GM18870 (cell line): ENCODE data around the gene PDE11A.
"Not testable (repeated sequence)": the region's sequence is repeated elsewhere in the genome, so short reads cannot be mapped to it uniquely, and the experiment has no call there.

ENCODE experiments used
- ATAC-seq: cut with Tn5 transposase; IDR thresholded peaks from one replicate; pipeline ENCODE4 v1.9.1; 2021; ENCODE audit warnings: moderate library complexity; ENCODE audit not compliant: unreplicated experiment

The PDE11A gene

DNA sequence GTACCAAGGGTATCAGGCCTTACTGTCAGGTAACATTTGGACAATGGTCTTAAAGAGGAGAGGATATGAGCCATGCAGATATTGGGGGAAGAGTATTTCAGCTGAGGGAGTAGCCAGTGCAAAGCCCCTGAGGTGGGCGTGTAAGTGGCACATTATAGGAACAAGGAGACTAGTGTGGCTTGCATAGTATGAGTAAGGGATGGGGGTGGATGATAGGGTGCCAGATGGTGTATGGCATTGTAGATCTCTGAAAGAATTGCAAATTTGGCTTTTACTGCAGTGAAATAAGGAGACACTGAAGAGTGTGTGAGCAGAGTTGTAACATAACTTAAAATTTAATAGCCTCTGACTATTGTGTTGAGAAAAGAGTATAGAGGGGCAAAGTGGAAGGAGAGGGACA, 244.0 kb downstream of the PDE11A start:
- ATAC-seq: no peak

DNA sequence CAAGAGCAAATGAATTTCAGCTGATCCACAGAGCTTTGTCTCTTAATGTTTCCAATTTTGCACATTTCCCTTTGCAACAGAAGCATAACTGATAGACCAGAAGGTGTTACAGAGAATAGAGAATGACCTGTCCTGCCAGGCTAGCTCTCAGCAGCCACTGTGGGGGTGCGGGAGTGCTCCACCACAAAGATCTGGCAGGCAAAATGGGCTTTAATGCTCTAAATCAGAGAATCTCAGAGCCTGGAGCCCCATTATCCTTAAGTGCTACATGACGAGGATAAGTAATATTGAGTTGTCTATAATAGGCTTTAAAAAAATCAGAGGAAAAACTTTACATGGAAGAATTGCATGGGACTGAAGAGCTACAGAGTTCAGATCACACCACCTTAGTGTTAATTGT, 245.7 kb downstream of the PDE11A start:
- ATAC-seq: no peak

DNA sequence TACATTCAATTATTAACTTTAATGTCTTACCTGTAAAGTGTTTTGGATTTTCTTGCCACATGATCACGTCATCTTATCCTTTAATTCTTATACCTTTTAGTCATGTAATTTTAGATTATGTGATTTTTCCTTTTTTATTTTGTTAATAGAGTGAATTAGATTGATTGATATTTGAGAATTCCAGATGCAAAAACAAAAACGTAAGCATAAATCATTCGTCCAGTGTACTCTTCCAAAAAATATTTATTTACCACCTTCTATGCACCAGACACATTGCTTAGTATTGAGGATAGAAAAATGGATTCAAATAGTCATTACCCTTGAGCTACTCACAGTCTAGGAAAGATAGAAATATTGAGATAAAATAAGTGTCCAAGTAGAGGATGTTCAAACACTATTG, 249.6 kb downstream of the PDE11A start:
- ATAC-seq: no peak

DNA sequence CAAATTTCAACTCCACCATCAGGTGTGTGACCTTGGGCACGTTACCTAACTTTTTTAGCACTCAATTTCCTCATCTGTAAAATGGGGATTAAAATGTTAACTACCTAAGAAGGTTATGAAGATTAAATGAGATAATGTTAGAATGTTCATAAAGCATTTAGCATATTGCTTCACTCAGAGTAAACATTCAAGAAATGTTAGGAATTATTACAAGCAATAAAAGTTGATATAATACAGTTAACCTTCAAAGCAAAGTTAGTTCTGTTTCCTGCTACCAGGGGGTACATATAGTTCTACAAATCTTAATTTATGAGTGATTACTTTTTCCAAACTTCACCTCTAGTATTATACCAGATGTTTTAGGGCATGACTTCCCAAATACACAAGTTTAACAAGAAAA, 254.2 kb downstream of the PDE11A start:
- no peak for ATAC-seq

DNA sequence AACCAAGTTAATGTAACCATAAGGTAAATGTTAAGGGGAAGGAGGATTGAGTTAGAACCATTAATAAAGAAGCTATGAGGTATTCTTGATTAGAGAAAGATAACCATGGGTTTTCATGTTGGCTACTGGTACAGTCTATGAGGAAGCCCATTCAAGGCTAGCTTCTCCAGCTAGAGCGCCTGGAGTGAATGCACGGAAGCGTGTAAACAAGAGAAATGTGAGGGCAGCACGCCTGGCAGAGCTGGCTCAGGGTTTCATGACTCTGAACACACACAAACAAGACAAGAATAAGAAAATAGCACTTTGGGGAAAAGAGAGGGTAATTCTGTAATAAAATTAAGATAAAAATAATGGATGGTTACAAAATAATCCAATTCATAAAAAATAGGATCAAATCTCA, 255.3 kb downstream of the PDE11A start:
- no peak for ATAC-seq

DNA sequence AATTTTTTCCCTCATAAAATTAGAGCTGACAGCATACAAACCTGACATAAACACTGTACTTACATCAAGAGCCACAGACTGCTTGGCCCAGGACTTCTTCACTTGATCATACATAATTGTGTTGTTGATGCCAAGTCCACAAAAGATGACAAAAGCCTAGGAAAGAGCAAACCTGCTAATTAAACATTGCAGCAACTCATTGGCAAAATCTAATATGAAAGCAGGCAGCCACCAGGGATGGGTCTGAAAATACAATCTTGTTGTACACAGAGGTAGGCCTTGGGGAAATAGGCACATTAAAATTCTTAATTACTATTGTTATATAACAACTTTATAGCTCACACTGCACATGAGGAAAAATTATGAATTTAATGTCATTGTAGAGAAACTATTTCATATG, 255.8 kb downstream of the PDE11A start:
- ATAC-seq: no peak

DNA sequence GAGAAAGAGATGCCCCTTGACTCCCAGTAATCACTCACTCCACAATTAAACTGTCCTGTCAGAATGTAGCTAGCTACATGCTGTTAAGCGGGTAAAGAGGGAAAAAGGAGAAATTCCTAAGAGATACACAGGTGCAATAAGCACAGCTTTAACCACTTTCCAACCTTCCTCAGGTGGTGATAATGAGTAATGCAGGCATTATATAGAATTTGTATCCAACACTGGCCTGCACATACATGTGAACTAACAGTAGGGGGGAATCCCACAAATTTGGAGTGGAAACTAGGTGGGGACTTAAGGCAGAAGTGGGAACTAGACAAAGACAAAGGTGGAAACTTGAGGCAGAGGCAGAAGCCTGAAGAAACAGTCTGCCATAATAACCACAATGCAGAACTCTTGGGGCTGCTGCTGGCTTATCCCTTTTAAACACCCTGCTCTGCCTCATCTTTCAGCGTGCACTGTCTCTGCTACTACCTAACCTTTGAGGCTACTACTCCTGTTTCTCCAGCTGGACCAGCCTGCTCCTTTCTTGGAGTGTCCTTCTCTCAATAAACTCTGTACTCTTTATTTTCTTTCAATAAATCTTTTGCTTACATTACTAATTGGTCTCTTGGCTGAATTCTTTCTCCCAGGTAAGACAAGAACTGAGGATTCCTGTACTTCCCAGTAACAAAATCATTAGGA, 259.7 kb downstream of the PDE11A start:
- no peak for ATAC-seq

DNA sequence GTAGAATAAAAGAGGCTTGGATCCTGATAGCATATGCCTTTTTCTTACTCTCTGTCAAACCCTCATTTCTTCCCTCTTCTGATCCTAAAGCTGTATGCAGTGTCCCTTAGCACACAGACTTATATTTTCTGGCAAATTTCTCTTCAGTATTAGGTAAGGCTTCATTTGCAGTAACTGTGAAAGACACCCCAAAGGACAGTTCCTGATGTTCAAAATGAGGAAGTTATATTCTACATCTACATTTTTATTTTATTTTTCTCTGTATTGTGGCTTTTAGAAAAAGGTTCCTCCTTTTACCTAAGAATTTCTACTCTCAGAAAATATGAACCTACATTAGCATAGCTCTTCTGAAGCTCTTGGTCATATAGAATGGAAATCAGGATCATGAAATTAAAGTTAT, 261.7 kb downstream of the PDE11A start:
- ATAC-seq: no peak

DNA sequence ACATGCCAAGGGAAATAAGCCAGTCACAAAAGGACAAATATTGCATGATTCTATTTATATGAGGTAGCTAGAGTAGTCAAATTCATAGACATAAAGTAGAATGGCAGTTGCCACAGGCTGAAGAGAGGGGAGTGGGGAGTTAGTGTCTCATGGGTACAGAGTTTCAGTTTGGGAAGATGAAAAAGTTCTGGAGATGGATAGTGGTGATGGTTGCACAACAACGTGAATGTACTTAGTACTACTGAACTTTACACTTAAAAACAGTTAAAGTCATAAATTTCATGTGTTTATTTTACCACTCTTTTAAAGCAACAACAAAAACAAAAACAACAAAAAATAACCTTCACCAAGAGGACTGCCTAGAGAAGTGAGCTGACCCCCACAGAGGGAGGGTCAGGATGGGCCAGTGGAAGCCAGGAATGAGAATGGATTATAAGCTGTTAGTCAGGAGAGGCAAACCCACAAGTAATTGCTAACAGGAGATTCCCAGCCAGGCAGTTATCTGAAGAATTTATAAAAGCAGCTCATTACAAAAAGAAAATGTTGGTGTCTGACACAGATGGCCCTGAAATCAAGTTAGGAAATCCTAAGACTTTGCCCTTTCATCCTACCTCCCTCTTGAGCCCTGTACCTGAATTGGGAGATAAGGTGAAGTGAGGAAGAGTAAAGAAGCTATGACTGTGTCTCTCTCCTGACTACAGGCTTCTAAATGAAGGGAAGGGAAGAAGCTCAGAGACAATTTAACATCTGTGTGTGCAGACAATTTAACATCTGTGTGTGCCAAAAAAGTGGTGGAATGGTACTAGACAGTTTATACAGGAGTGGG, 263.4 kb downstream of the PDE11A start:
- ATAC-seq: no peak

DNA sequence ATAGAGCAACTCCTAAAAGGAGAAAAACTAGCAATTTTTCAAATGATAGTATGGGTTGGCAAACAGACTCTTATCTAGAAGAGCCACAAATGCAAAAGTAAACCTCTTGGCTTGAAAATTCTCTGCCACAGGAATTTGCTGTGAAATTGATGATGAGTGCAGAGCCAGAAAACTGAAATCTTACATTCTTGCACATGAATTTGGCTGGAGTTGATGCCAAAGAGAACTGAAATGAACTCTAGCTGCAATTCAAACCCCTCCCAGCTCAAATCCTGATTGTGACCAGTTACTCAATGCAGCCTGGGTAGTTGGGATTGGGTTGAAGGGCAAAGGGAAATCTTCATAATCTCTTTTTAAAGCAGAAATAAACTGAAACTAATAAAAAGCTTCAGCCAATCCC, 266.6 kb downstream of the PDE11A start:
- no peak for ATAC-seq

DNA sequence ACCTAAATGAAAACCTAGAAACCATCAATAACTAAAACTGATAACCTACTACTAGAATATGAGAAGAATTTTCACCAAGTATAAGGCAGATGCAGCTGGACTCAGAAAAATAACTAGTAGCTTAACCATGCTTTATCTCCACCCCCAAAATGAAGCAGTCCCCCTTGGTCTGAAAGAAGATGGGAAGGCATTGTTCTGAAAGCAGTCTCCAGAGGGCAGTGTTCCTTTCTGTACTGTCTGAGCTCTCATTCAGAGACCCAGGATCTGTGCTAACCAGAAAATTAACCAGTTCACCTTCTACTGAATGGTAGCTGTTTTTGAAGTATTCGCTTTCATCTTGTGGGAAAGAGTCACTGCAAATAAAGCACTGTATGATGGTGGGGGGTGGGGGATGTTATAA, 273.0 kb downstream of the PDE11A start:
- ATAC-seq: no peak

DNA sequence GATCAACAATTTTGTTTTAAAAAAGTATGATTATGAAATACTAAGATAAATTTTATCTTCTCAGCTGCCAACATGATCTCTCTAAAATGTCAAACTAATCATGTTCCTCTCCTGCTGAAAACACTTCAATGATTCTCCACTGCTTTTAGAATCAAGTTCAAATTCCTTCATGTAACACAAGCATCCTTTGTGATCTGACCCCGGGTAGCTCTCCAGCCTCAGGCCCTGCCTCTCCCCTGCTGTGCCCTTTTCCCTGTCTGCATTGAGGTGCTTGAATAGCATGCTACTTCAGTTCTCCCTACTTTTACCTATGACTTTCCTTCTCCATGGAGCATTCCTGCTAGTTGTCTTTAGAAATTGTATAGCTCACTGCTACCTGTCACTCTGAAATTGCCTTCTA, 274.8 kb downstream of the PDE11A start:
- no peak for ATAC-seq

DNA sequence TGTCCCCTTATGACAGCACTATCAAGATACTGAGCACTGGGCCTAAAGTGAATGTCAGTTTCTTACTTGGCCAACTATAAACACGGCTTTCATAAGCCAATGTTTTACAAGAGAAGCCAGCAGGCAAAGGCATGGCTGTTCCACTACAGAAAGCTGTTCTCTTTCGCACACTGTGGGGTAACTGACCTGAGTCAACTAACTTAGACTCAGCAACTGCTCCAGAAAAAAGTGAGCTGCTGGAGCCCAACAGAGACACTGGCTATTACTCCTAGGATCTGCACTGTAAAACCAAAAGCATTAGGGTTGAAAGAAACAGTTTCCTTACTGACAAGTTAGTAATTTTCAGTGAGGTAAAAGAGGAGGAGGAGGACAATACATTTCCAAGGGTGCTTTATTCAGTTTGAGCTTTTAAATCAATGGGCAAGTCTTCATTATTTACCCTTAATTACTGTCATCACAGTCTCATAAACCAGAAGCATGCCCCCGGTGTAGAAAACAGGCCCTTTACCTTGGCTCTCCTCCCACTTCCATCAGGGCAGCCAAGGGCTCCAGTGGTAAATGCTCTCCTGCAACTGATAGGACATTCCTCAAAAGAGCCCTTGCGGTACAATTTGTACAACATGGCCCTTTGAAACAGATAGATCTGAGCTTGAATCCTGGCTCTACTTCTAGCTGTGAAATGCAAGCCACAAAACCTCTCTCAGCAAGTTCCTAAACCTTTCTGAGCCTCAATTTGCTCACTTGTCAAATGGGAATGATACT, 275.7 kb downstream of the PDE11A start:
- ATAC-seq: no peak

DNA sequence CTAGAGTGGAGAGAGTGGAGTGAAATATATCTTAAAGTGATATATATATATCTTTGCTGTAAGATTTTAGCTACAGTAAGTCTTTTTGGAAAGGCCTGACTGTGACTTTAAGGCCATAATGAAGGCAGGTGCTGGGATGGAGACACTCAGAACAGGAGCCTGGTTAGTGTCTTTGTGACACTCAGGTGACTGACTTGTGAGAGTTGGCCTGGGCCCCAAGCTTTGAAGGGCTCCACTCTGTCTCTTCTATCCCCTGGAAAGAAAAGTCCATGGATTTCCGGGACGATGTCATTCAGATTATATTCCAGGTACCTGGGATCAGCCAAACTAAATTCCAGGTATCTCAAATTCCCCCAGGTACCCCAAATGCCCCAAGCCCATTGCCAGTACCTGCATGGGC, 276.6 kb downstream of the PDE11A start:
- no peak for ATAC-seq

DNA sequence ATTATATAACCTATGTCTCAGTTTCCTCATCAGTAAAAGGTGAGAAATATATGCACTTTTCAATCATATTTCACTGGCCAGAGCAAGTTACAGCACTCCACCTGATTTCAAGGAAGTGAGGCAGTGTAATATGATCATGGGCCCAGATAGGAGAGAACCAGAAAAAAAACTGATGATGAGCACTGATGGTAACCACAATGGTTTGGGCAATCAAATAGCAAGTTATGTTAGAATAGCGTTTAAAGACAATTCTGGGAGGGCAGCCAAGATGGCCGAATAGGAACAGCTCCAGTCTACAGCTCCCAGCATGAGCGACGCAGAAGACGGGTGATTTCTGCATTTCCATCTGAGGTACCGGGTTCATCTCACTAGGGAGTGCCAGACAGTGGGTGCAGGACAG, 287.4 kb downstream of the PDE11A start:
- ATAC-seq: not testable (repeated sequence)

DNA sequence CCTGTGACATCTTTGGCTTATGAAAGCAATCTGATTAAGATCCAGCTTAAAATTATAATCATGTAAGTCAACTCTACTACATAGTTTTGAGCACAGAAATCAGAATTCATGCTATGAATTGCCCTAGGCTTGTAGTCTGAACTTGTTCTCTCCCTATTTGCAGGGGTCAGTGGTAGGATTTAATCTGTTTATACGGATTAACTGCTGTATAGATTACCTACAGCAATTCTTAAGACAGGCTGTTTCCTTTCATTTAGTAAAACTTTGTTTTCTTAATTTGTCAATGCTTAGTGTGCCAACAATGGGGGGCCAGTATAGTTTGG, 287.9 kb downstream of the PDE11A start:
- ATAC-seq: no peak

DNA sequence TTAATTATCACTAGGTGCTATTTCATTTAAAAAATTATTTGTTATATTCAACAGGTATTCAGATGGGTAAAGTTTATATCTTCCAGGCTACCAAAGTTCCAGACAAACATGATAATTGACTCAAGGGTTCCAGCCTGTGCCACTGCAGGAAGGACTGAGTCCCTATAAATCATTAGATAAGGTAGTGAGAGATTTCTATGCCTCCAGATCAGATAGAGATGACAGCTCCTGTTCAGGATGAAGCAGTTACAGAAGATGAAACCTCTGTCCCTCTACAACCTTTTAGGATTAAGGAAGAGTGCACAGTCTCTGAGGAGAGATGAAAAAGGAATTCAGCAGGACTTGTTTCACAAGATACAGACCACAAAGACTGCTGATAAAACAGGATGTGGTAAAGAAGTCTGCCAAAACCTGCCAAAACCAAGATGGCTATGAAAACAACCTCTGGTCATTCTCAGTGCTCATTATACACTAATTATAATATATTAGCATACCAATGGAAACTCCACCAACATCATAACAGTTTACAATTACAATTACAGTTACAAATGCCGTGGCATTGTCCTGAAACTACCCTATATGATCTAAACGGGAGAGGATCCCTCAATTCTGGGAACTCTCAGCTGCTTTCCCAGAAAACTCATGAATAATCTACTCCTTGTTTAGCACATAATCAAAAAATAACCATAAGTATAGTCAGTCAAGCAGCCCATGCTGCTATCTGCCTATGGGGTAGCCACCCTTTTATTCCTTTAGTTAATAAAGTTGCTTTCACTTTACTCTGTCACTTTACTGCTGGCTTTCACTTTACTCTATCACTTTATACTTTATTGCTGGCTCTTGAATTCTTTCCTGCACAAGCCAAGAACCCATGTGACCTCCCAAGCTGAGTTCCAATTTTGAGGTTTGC, 288.5 kb downstream of the PDE11A start:
- peak; percentile 68 for ATAC-seq

DNA sequence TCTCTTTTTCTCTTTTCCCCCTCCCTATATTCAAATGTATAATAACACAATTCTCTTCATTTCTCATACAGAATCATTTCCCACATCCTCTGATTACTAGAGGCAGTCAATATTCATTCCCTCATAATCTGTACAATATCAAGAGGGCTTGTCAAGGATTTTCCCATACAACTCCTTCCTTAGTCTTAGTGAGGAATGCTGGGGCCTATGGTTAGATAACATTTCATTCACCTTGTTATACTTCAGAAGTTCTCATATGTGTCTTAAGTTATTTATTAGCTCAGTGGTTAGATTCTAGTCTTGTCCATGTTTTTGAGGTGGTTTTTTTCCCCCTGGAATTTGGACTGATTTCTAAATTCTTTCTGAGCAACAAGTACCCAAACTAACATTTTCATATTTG, 289.5 kb downstream of the PDE11A start:
- ATAC-seq: no peak

DNA sequence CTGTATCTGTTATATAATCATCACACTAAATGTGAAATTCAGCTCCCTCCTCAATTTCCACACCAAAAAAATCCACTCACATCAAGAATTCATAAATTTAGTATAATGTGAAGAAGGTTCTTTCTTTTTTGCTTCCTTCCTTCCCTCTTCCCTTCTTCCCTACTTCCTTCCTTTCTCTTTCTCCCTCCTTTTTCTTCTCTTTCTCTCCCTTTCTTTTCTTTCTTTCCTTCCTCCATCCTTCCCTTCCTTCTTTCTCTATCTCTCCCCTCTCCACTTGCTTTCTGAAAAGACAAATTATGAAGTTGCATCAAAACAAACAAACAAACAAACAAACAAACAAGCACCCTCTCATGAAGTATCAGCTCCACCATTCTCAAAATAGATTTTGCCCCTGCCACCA, 290.0 kb downstream of the PDE11A start:
- ATAC-seq: no peak

DNA sequence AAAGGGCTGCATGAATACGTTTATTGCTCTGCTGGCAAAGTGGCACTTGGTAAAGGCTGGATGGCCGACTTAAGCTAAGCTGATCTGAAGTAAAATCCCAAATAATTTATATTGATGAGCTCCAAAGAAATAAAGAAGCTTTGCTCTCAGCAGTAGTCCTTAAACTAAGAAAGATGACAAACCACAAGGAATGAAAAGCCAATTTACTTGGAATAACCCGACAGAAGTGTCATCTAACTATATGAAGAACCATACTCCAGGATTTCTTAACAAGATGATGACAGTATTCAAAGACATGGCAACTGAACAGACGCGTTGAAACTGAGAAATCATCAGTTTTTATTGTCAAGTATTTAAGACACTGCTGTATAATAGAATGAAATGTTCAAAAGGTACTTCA, 294.1 kb downstream of the PDE11A start:
- no peak for ATAC-seq

DNA sequence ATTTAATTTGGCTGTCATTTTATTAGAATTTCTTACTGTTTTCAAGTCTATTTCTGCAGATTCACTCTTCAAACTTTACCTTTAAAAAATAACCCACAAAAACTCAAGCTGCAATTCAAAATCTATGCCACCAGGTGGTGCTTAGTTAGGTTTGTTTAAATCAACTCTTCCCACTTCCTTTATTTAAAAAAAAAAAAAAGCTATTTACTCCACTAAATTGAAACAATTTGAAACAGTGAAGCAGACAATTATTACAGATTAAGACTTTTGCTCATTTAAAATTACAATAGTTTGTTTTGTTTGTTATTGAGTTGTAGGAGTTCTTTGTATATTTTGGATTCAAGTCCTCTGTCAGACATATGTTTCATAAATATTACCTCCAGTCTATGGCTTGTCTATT, 300.0 kb downstream of the PDE11A start:
- no peak for ATAC-seq
